Neuronal stem cell (in vitro differentiated cells): ENCODE results near the gene BCL2L1.

Source experiments
- DNase-seq: peaks from one replicate; pipeline ENCODE4 v3.0.0-alpha.2; 2013; ENCODE audit warnings: low spot score
- H2AFZ ChIP-seq: one replicate; pipeline ENCODE4 v1.6.1; 2013; ENCODE audit warnings: mild to moderate bottlenecking, low read length, inconsistent platforms
- H2AK5ac ChIP-seq: 2 replicates; pipeline ENCODE4 v1.6.1; 2013; ENCODE audit warnings: low read depth, mild to moderate bottlenecking, inconsistent platforms, low read length, moderate library complexity, mixed read lengths
- H2BK120ac ChIP-seq: 2 replicates; pipeline ENCODE4 v1.6.1; 2013; ENCODE audit warnings: low read depth, mild to moderate bottlenecking, inconsistent platforms, low read length, moderate library complexity, mixed read lengths
- H2BK12ac ChIP-seq: one replicate; pipeline ENCODE4 v1.6.1; 2013; ENCODE audit warnings: low read length, inconsistent platforms
- H2BK15ac ChIP-seq: 2 replicates; pipeline ENCODE4 v1.6.1; 2013; ENCODE audit warnings: mild to moderate bottlenecking, low read length, inconsistent platforms, mixed read lengths
- H2BK5ac ChIP-seq: one replicate; pipeline ENCODE4 v1.6.1; 2013; ENCODE audit warnings: inconsistent platforms, mild to moderate bottlenecking, low read length, moderate library complexity
- H3K14ac ChIP-seq: one replicate; pipeline ENCODE4 v1.6.1; 2013; ENCODE audit warnings: low read length, inconsistent platforms
- H3K18ac ChIP-seq: 2 replicates; pipeline ENCODE4 v1.6.1; 2013; ENCODE audit warnings: low read length, inconsistent platforms
- H3K23ac ChIP-seq: 2 replicates; pipeline ENCODE4 v1.6.1; 2013; ENCODE audit warnings: low read depth, mild to moderate bottlenecking, mixed read lengths, low read length, inconsistent platforms; ENCODE audit not compliant: poor library complexity
- H3K27ac ChIP-seq: replicated peaks from 3 replicates; pipeline ENCODE4 v1.5.1; 2013; ENCODE audit warnings: low read length, inconsistent platforms
- H3K27me3 ChIP-seq, 3 experiments: 2 replicates each; pipeline ENCODE4 v1.6.1; 2013; ENCODE audit warnings: low read length in 3 of 3, mild to moderate bottlenecking in 2 of 3, inconsistent platforms in 1 of 3, low read depth in 1 of 3, mixed read lengths in 1 of 3, moderate library complexity in 1 of 3; ENCODE audit not compliant: control insufficient read depth in 3 of 3, insufficient read depth in 3 of 3
- H3K36me3 ChIP-seq, 2 donors: replicated peaks in 1 of 2; 2 replicates each; pipeline ENCODE4 v1.6.1; 2013; ENCODE audit warnings: low read length in 2 of 2; ENCODE audit not compliant: control insufficient read depth in 2 of 2, insufficient read depth in 2 of 2
- H3K4ac ChIP-seq: 2 replicates; pipeline ENCODE4 v1.6.1; 2013; ENCODE audit warnings: inconsistent platforms, mild to moderate bottlenecking, low read length, moderate library complexity
- H3K4me1 ChIP-seq, 2 donors: 1 replicate in 1 of 2; 2 replicates in 1 of 2; pipeline ENCODE4 v1.6.1; 2013; ENCODE audit warnings: low read length in 2 of 2, low read depth in 1 of 2; ENCODE audit not compliant: control insufficient read depth in 2 of 2, insufficient read depth in 1 of 2
- H3K4me2 ChIP-seq: one replicate; pipeline ENCODE4 v1.6.1; 2013; ENCODE audit warnings: mild to moderate bottlenecking, low read length, inconsistent platforms; ENCODE audit not compliant: insufficient read depth, poor library complexity, severe bottlenecking
- H3K4me3 ChIP-seq, 2 donors: 2 replicates each; pipeline ENCODE4 v1.5.1; 2013; ENCODE audit warnings: low read length in 2 of 2, mild to moderate bottlenecking in 2 of 2, inconsistent platforms in 1 of 2, moderate library complexity in 1 of 2
- H3K79me1 ChIP-seq: one replicate; pipeline ENCODE4 v1.6.1; 2013; ENCODE audit warnings: low read depth, mild to moderate bottlenecking, inconsistent platforms, low read length, moderate library complexity
- H3K9ac ChIP-seq: one replicate; pipeline ENCODE4 v1.6.1; 2013; ENCODE audit warnings: mild to moderate bottlenecking, low read depth, low read length, inconsistent platforms; ENCODE audit not compliant: poor library complexity
- H3K9me3 ChIP-seq, 2 donors: replicated peaks in 1 of 2; 2 replicates each; pipeline versions ENCODE3 to v1.6.1; 2013; ENCODE audit warnings: low read length in 2 of 2, mild to moderate bottlenecking in 2 of 2, inconsistent platforms in 1 of 2, low read depth in 1 of 2, mixed read lengths in 1 of 2, moderate library complexity in 1 of 2; ENCODE audit not compliant: control insufficient read depth in 2 of 2, insufficient read depth in 1 of 2
- H4K8ac ChIP-seq: one replicate; pipeline ENCODE4 v1.6.1; 2013; ENCODE audit warnings: low read depth, mild to moderate bottlenecking, inconsistent platforms, low read length, moderate library complexity
- H4K91ac ChIP-seq: one replicate; pipeline ENCODE4 v1.6.1; 2013; ENCODE audit warnings: low read length, low read depth, mild to moderate bottlenecking, inconsistent platforms; ENCODE audit not compliant: poor library complexity
- WGBS, 2 donors: extraction: QIAGEN DNeasy Blood & Tissue Kit; methylation state at CpG; one replicate each; pipeline ENCODE4 v1.1.7; 2013; ENCODE audit warnings: missing lambda C conversion rate in 2 of 2, mixed read lengths in 1 of 2; ENCODE audit not compliant: insufficient read length in 2 of 2, insufficient replicate concordance in 1 of 2; ENCODE audit errors: extremely low coverage in 2 of 2; 5-methylcytosine and 5-hydroxymethylcytosine counted together

The BCL2L1 gene

DNA sequence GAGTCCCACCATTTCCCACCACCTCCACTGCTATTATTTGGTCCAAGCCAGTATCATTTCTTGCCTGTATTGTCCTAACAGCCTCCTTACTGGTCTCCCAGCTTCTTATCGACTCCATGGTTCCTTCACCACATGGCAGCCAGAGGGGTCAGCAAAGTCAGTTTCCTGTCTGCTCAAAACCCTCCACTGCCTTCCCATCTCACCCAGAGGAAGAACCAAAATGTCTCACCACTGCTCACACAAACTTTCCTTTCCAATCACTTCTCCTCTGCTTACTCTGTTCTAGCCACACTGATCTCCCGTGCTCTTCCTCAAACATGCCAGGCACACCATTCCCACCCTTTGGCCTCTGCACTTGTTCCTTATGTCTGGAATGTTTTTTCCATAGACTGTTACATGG, 39.7 kb downstream of the BCL2L1 start:
- Histone ChIP-seq H3K27me3 (no peaks in the 10 kb centered on the region), H2BK12ac (no peak overlapping the region), H2AK5ac (no peak overlapping the region), H3K36me3 (peaks cover 0 to 60% of the 10 kb centered on the region in 2 donors), H3K4ac (no peak overlapping the region), H4K91ac (no peak overlapping the region), H3K4me2 (no peak overlapping the region), H3K18ac (no peak overlapping the region), H3K23ac (no peak overlapping the region), H3K14ac (no peak overlapping the region), H2AFZ (no peak overlapping the region), H2BK120ac (no peak overlapping the region), H2BK5ac (no peak overlapping the region), H3K79me1 (peaks cover 2% of the 10 kb centered on the region), H3K9ac (no peak overlapping the region), H3K27ac (no peak overlapping the region), H3K4me1 (peaks cover 15% of the 10 kb centered on the region in 2 donors), H4K8ac (no peak overlapping the region), H3K4me3 (no peak overlapping the region), H2BK15ac (no peak overlapping the region), H3K9me3 (peaks cover 0 to 11% of the 10 kb centered on the region in 2 donors)
- DNase-seq: no peak
- no CpG with 5 or more reads among the region's 2 CpGs for WGBS, 2 donors

GRCh38 chr20:31682352-31682751, 40.3 kb downstream of the BCL2L1 start:
- Histone ChIP-seq H2BK15ac (no peak overlapping the region), H2BK5ac (no peak overlapping the region), H3K23ac (no peak overlapping the region), H3K36me3 (peaks cover 0 to 61% of the 10 kb centered on the region in 2 donors), H3K14ac (no peak overlapping the region), H3K4ac (no peak overlapping the region), H2BK120ac (no peak overlapping the region), H2BK12ac (no peak overlapping the region), H3K18ac (no peak overlapping the region), H3K27ac (no peak overlapping the region), H4K8ac (no peak overlapping the region), H3K9ac (no peak overlapping the region), H4K91ac (no peak overlapping the region), H3K4me3 (no peak overlapping the region), H3K9me3 (peaks cover 0 to 11% of the 10 kb centered on the region in 2 donors), H3K4me1 (peaks cover 15 to 16% of the 10 kb centered on the region in 2 donors), H3K27me3 (no peaks in the 10 kb centered on the region), H3K4me2 (no peak overlapping the region), H3K79me1 (peaks cover 4% of the 10 kb centered on the region), H2AFZ (no peak overlapping the region), H2AK5ac (no peak overlapping the region)
- DNase-seq: no peak
- WGBS, 2 donors: no CpG with 5 or more reads among the region's 3 CpGs

- Histone ChIP-seq H2BK12ac (no peak overlapping the region), H4K8ac (no peak overlapping the region), H2BK120ac (no peak overlapping the region), H3K18ac (no peak overlapping the region), H3K27me3 (no peaks in the 10 kb centered on the region), H2BK15ac (no peak overlapping the region), H3K23ac (no peak overlapping the region), H3K14ac (no peak overlapping the region), H3K27ac (no peak overlapping the region), H3K79me1 (peaks cover 4% of the 10 kb centered on the region), H3K4me3 (no peak overlapping the region), H2AFZ (no peak overlapping the region), H3K9ac (no peak overlapping the region), H2BK5ac (no peak overlapping the region), H3K4me2 (no peak overlapping the region), H4K91ac (no peak overlapping the region), H3K36me3 (peaks cover 0 to 57% of the 10 kb centered on the region in 2 donors), H3K4me1 (peaks cover 15 to 16% of the 10 kb centered on the region in 2 donors), H3K4ac (no peak overlapping the region), H3K9me3 (peaks cover 0 to 8% of the 10 kb centered on the region in 2 donors), H2AK5ac (no peak overlapping the region)
- DNase-seq: no peak
- WGBS, 2 donors: no CpG with 5 or more reads among the region's 3 CpGs
These were observed 40.9 kb downstream of the BCL2L1 start for GRCh38 chr20:31681769-31682168.

DNA sequence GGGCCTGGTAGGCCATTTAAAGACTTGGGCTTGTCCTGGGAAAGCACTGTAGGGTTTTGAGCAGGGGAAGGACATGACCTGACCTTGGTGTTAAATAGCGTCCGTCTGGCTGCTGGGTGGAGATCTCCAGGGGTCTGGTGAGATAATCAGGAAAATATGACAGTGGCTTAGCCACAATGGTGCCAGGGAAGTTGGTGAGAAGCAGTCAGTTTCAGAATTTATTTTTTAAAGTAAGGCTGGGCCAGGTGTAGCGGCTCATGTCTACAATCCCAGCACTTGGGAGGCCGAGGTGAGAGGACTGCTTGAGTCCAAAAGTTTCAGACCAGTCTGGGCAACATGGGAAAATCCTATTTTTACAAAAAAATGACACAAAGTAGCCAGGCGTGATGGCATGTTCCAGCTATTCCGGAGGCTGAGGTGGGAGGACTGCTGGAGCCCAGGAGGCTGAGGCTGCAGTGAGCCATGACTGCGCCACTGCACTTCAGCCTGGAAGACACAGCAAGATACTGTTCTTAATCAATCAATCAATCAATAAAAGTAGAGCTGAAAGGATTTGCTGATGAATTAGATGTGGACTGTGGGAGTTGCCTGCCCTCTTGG, 41.4 kb downstream of the BCL2L1 start:
- Histone ChIP-seq H3K9ac (no peak overlapping the region), H3K36me3 (peaks cover 0 to 57% of the 10 kb centered on the region in 2 donors)

More for the DNA sequence above, 41.4 kb downstream of the BCL2L1 start:
- no CpG with 5 or more reads among the region's 7 CpGs for WGBS, 2 donors
- Histone ChIP-seq H3K18ac (no peak overlapping the region), H4K8ac (no peak overlapping the region), H3K4me1 (peaks cover 15 to 20% of the 10 kb centered on the region in 2 donors), H2BK120ac (no peak overlapping the region), H3K9me3 (peaks cover 0 to 3% of the 10 kb centered on the region in 2 donors), H2BK12ac (no peak overlapping the region), H2AK5ac (no peak overlapping the region), H4K91ac (no peak overlapping the region), H3K23ac (no peak overlapping the region), H3K79me1 (peaks cover 4% of the 10 kb centered on the region), H3K4me2 (no peak overlapping the region), H3K14ac (no peak overlapping the region), H3K4me3 (no peak overlapping the region), H3K27ac (no peak overlapping the region), H3K4ac (no peak overlapping the region), H3K27me3 (no peaks in the 10 kb centered on the region), H2BK5ac (no peak overlapping the region), H2AFZ (no peak overlapping the region), H2BK15ac (no peak overlapping the region)
- DNase-seq: no peak
